ENCODE data around the gene POLD1. TPM values are rescaled to one million over a fixed set of nuclear protein-coding genes. Genes with fewer than 3 reads are reported as not detected.

POLD1 gene
- polyA plus RNA-seq, 4 donors = 23.4 to 34.4 (median 26.0) TPM

- DNase-seq (ENCODE audit: low read depth in 4 of 4, low spot score in 3 of 4) = no peak
These were observed 32.2 kb downstream of the POLD1 start for GRCh38 chr19:50416034-50416977.

DNA sequence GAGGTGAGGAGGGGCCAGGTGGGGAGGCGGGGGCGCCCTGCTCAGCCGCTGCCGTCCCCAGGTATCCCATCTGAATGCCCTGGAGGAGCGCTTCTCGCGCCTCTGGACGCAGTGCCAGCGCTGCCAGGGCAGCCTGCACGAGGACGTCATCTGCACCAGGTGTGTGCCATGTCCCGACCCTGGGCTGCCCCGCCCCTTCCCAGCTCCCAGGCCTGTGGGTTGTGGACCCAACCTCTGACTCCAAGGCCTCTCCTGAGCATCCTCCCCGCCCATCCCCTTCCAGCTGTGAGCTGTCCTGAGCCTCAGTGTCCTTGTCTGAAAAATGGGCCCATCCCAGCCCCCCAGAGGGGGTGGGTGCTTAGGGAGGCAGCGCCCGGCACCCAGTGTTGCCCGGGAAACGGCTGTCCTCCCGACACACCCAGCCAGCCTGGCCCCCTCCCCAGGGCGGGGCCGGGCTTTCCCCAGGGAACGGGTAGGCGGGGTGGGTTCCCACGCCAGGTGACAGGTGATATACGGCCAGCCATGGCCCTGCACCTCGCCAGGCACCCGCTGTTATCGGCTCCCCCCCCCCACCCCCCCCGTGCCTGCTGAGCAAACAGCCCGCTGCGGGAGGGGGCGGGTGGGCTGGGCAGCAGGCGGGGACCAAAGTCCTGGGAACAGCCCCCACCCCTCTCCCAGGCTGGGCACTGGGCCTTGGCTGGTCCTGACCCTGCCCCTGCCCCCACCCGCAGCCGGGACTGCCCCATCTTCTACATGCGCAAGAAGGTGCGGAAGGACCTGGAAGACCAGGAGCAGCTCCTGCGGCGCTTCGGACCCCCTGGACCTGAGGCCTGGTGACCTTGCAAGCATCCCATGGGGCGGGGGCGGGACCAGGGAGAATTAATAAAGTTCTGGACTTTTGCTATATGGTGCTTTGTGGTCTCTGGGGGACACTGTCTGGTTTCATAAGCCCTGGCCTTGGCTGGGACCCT, 33.2 kb downstream of the POLD1 start:
- no peak for DNase-seq (ENCODE audit: low read depth in 4 of 4, low spot score in 3 of 4)

GRCh38 chr19:50418176-50419021, 34.3 kb downstream of the POLD1 start, which contains the start of gene SPIB:
Gene SPIB, plus strand, starts transcription at chr19:50418938. Its CDS starts 25 bp downstream, at chr19:50418963.
- DNase-seq (ENCODE audit: low read depth in 4 of 4, low spot score in 3 of 4) = no peak

DNA sequence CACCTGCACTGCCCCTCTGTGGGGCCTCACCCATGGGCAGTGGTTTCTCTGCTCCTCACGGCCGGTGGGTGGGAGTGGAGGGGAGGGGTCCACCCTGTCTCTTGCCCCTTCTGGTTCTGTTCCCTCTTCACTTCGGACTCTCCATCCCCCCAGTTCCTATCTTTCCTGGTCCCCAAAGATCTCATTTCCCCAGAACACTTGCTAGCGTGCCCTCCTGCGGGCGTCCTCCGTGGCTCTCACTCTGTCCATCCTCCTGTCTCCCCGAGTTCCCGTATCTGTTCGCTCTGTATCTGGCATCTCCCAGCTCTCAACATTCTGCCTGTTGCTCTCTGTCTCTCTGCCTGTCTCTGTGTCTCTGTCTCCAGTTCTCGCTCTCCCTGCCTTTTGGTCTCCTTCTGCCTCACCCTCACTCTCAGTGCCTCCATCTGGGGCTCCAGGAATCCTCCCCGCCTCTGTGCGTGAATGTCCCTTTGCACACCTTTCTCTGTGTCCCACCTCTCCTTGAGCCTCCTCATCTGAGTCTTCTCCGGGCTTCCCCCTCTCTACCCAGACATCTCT, 35.0 kb downstream of the POLD1 start:
- DNase-seq (ENCODE audit: low read depth in 4 of 4, low spot score in 3 of 4) = no peak

DNA sequence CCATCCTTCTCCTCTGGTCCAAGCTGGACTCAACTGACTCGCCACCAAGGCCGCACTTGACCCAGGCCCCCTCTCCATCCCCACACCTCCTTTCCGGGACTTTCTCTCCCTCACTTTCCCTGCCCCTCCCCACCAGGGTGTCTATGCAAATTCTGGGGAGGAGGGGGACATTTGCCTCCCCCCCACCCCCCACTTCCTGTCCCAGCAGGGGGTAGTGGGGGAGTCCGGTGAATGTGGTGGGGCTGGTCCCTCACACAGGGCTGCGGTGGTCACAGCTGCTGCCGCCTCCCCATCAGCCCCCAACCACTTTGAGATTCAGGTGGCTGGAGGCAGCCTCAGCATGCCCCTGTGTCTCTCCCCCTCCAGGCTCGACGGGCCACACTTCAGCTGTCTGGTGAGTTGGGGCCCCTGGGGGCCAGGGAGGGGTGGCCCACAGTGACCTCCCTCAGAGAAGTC, 35.5 kb downstream of the POLD1 start:
- DNase-seq (ENCODE audit: low read depth in 4 of 4, low spot score in 3 of 4) = no peak

DNA sequence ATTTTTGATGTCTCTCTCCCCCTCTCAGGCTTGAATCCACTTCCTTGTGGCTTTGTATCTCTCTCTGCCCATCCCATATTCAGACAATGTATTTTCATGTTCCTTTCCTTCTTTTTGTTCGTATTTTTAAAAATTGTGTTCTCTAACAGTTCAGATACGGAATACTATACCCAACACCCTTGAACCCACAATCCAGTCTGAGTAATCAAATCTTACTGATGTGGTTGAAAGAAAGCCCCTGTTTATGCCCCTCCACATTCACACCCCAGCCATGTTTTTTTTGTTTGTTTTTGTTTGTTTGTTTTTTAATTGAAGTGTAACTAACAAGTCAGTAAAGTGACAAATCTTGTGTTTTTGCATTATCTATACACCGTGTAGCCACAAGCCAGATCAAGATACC, 36.0 kb downstream of the POLD1 start:
- DNase-seq (ENCODE audit: low read depth in 4 of 4, low spot score in 3 of 4) = no peak

GRCh38 chr19:50420808-50421207, 36.7 kb downstream of the POLD1 start:
- DNase-seq (ENCODE audit: low read depth in 4 of 4, low spot score in 3 of 4) = no peak

DNA sequence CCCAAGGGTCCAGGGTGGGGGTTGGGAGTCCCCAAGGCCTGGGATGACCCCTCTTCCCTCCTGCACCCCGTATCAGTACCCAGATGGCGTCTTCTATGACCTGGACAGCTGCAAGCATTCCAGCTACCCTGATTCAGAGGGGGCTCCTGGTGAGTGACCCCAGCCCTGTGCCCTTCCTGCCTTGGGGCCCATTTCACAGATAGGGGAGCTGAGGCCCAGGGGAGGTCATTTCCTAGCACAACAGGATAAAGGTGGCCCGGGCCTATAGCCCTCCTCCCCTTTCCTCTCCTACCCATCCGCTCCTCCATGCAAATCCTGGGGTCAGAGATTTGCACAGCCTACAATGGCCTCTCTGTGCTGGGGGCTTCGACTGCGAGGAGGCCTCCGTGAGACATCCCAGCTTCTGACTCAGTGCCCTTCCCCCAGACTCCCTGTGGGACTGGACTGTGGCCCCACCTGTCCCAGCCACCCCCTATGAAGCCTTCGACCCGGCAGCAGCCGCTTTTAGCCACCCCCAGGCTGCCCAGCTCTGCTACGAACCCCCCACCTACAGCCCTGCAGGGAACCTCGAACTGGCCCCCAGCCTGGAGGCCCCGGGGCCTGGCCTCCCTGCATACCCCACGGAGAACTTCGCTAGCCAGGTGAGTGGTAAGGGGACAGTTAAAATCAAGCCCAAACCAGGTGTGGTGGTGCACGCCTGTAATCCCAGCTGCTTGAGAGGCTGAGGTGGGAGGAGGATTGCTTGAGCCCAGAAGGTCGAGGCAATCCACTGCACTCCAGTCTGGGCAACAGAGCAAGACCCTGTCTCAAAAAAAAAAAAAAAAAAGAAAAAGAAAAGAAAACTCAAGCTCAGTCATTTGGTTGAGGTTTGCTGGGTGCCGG, 38.5 kb downstream of the POLD1 start:
- DNase-seq (ENCODE audit: low read depth in 4 of 4, low spot score in 3 of 4) = no peak

DNA sequence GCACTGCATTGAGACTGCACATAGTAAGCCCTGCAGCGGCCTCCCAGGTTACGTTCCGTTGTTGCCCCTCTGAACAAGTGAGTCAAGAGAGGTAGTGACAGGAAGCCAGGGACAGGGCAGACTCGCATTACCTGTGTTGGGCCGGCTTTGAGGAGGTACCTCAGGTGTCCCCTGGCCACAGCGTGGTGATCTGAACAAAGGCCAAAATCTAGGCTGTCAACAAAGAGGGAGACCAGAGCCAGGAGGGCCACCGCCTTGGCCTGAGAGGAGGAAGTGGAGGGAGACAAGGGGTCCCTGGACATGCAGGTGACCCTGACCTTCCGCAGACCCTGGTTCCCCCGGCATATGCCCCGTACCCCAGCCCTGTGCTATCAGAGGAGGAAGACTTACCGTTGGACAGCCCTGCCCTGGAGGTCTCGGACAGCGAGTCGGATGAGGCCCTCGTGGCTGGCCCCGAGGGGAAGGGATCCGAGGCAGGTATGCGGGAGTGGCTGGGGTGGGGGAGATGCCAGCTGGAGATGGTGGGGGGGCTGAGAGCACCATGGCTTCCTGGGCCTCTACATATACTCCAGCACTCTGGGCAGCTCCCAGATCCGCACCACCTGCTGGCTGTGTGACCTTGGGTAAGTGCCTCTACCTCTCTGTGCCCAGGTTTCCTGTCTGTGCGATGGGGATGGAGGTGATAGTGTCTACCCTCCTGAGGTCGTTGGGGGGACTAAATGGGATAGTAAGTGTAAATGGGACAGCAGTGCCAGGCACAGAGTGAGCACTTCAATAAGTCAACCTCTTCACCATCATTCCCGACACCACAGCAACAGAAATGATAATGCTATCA, 39.3 kb downstream of the POLD1 start:
- no peak for DNase-seq (ENCODE audit: low read depth in 4 of 4, low spot score in 3 of 4)

- no peak for DNase-seq (ENCODE audit: low read depth in 4 of 4, low spot score in 3 of 4)
These were observed 41.4 kb downstream of the POLD1 start for GRCh38 chr19:50425581-50425980.

DNA sequence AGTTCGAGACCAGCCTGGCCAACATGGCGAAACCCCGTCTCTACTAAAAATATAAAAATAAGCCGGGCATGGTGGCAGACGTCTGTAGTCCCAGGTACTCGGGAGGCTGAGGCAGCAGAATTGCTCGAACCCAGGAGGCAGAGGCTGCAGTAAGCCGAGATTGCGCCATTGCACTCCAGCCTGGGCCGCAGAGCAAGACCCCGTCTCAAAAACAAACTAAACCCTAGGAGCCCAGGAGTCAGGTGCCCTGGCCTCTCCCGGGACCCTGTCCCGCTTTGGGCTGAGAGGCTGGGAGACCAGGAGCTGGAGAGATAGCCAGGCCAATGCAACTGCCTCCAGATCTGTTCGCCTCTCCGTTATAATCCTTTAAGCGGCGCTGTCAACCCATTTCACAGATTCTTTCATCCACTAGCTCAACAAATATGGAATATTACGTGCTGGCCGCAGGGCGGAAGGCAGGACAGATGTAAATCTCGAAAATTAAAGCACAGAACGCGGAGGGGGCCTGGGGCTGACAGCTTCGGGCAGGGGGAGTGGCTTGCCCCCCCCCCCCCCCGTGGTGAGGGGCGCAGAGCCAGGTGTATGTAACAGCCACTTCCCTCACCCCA, 43.3 kb downstream of the POLD1 start:
- no peak for DNase-seq (ENCODE audit: low read depth in 4 of 4, low spot score in 3 of 4)

DNA sequence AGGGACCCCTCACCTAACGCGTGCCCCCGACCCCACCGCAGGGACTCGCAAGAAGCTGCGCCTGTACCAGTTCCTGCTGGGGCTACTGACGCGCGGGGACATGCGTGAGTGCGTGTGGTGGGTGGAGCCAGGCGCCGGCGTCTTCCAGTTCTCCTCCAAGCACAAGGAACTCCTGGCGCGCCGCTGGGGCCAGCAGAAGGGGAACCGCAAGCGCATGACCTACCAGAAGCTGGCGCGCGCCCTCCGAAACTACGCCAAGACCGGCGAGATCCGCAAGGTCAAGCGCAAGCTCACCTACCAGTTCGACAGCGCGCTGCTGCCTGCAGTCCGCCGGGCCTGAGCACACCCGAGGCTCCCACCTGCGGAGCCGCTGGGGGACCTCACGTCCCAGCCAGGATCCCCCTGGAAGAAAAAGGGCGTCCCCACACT, 43.9 kb downstream of the POLD1 start:
- peak; percentile 63 to 82 (median 76) for DNase-seq (ENCODE audit: low read depth in 4 of 4, low spot score in 3 of 4)

GRCh38 chr19:50428772-50429463, 44.8 kb downstream of the POLD1 start:
- DNase-seq (ENCODE audit: low read depth in 4 of 4, low spot score in 3 of 4) = no peak

GRCh38 chr19:50430888-50431342, 46.8 kb downstream of the POLD1 start:
- no peak for DNase-seq (ENCODE audit: low read depth in 4 of 4, low spot score in 3 of 4)

DNA sequence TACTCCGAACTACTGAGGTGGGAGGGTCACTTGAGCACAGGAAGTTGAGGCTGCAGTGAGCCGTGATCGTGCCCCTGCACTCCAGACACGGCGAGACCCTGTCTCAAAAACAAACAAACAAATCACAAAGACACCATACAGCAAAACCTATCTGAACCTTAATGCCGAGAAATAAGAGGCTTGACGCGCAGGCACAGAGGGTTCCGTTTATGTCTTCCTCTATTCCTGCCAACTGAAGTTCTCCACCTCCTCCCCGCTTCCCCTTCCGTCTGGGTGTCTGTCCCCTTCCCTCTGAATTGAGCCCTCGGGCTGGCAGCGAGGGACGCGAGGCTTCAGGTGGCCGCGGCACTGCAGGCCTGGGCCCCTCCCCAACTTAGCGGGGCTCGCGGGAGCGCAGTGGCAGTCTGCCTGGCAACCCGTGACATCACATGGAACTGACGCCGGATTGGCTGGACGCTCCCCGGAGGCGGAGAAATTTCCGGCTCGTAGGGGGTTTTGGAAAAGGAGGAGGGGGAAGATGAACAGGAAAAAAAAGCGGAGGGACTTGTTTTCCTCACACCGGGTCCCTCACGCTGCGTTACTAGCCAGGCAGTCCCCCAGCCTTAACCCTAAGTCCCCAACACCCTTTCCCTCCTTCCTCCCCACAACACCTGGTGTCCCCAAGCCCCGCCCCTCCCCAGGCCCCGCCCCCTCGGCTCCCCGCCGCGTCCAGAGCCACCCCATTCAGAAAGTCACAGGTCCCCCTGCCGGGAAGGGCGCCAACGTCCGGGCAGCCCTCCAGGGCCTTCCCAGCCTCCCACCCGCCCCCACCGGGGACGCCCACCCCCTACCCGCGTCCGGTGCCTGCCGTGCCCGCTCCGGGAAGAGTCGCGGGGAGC, 47.4 kb downstream of the POLD1 start:
- DNase-seq (ENCODE audit: low read depth in 4 of 4, low spot score in 3 of 4) = peak; percentile 72 to 93 (median 77)
